Small intestine (tissue), 7 donors: ENCODE measurements around the gene TMEM254. TPM values are rescaled to one million over a fixed set of nuclear protein-coding genes. Genes with fewer than 3 reads are reported as not detected.
"Not testable (repeated sequence)": the region's sequence is repeated elsewhere in the genome, so short reads cannot be mapped to it uniquely, and the experiment has no call there.

Experiments used
- DNase-seq, 2 donors: peaks; one replicate each; pipeline versions ENCODE4 v3.0.0 to v3.0.0-alpha.2; 2013
- FAIRE-seq: peaks from 2 replicates; lab custom pipeline; 2012; peaks lifted over from hg19 to GRCh38; lab: Jason Lieb, UNC
- H3K27ac ChIP-seq, 3 donors: one replicate each; pipeline ENCODE4 v1.5.1; 2013; ENCODE audit warnings: low read length in 2 of 3, mild to moderate bottlenecking in 2 of 3, control low read depth in 1 of 3, inconsistent platforms in 1 of 3, low read depth in 1 of 3, moderate library complexity in 1 of 3
- H3K27me3 ChIP-seq, 3 donors: one replicate each; pipeline ENCODE4 v1.6.1; 2013; ENCODE audit warnings: low read length in 3 of 3, inconsistent platforms in 1 of 3; ENCODE audit not compliant: control insufficient read depth in 3 of 3, insufficient read depth in 3 of 3
- H3K36me3 ChIP-seq, 3 donors: one replicate each; pipeline ENCODE4 v1.6.1; 2013; ENCODE audit warnings: low read length in 3 of 3, inconsistent platforms in 1 of 3, low read depth in 1 of 3, mild to moderate bottlenecking in 1 of 3, moderate library complexity in 1 of 3; ENCODE audit not compliant: control insufficient read depth in 3 of 3, insufficient read depth in 2 of 3
- H3K4me1 ChIP-seq, 3 donors: one replicate each; pipeline ENCODE4 v1.6.1; 2013; ENCODE audit warnings: low read length in 2 of 3, inconsistent platforms in 1 of 3, low read depth in 1 of 3, mild to moderate bottlenecking in 1 of 3, moderate library complexity in 1 of 3; ENCODE audit not compliant: control insufficient read depth in 3 of 3, insufficient read depth in 2 of 3
- H3K4me3 ChIP-seq, 3 donors: one replicate each; pipeline ENCODE4 v1.5.1; 2013; ENCODE audit warnings: low read length in 3 of 3, control low read depth in 1 of 3, inconsistent platforms in 1 of 3, low read depth in 1 of 3, mild to moderate bottlenecking in 1 of 3, moderate library complexity in 1 of 3
- H3K9me3 ChIP-seq, 2 donors: one replicate each; pipeline ENCODE4 v1.6.1; 2013; ENCODE audit warnings: low read depth in 1 of 2, low read length in 1 of 2; ENCODE audit not compliant: control insufficient read depth in 2 of 2, insufficient read depth in 1 of 2
- WGBS, 3 donors: extraction: QIAGEN DNeasy Blood & Tissue Kit; methylation state at CpG; one replicate each; pipeline ENCODE4 v1.1.7; 2013; 5-methylcytosine and 5-hydroxymethylcytosine counted together
- polyA plus RNA-seq, 4 donors: library from polyadenylated mRNA; stranded (reverse) in 3 of 4; unstranded in 1 of 4; fragments of 200-250 nt in 3 of 4; fragments of 120-200 nt in 1 of 4; gene quantifications; one replicate each; pipeline versions ENCODE4 v1.2.1 to v1.2.3, GENCODE V29; 2013
- donor health status: healthy with polysubstance abuse.
- donor health status: control.
- donor health status: control.
- donor health status: Bipolar disorder and iron deficiency.
- donor health status: healthy.

The TMEM254 gene
- polyA plus RNA-seq, 4 donors = 10.7 to 56.7 (median 17.4) TPM

- H3K27ac ChIP-seq, DNase-seq, H3K4me1 ChIP-seq, FAIRE-seq, H3K36me3 ChIP-seq, H3K9me3 ChIP-seq, H3K4me3 ChIP-seq, H3K27me3 ChIP-seq: not testable (repeated sequence)
- 85 to 93% (median 88%) methylated on average over 1 of the region's 7 CpGs for WGBS, 3 donors
Observed at GRCh38 chr10:80038226-80038625, 40.2 kb upstream of the TMEM254 start.

DNA sequence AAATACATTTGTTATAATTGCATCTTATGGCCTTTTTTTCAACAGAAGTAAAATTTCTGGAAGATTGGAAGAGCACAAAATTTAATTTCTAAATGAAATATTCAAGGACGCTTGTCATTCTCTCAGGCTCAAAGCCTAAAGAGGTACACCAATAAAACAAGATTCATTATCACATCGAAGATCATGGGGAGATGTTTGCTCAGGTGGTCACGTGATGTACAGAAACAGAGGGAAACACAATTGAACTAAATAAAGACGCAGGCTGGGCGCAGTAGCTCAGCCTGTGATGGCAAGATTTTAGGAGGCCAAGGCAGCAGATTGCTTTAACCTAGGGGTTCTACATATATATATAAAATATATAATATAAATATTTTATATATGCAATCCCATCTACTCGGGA lies 37.3 kb upstream of the TMEM254 start:
- WGBS, 3 donors = 66 to 78% (median 67%) methylated on average over 6 of the region's 6 CpGs
- no peak for DNase-seq
- Histone ChIP-seq H3K4me3 (no peak overlapping the region), H3K36me3 (no peaks in the 10 kb centered on the region), H3K27ac (no peak overlapping the region), H3K4me1 (no peaks in the 10 kb centered on the region), H3K27me3 (no peaks in the 10 kb centered on the region), H3K9me3 (no peaks in the 10 kb centered on the region)
- FAIRE-seq = no peak

DNA sequence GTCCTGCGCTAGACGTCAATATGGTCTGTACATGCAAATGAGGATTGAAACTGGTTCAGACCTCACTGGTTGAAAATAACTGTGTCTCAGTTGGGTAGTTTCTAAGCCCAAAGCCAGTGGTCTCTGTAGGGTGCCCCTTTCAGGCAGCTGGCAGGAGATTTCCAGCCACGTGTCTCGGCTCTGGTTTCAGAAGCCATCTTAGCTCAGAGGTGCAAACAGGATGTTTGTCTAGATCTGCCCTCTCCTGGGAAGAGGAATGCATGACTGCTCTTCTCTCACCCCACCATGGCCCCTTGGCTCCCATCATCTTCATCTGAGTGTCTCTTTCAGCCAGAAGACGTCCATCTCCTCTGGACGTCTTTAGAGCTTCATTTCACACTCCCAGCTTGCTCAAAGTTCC lies 33.5 kb upstream of the TMEM254 start:
- not testable (repeated sequence) for H3K9me3 ChIP-seq, H3K36me3 ChIP-seq, DNase-seq, H3K27ac ChIP-seq, H3K4me1 ChIP-seq, FAIRE-seq, H3K4me3 ChIP-seq, H3K27me3 ChIP-seq
- 68 to 95% (median 79%) methylated on average over 5 to 6 of the region's 6 CpGs for WGBS, 3 donors

DNA sequence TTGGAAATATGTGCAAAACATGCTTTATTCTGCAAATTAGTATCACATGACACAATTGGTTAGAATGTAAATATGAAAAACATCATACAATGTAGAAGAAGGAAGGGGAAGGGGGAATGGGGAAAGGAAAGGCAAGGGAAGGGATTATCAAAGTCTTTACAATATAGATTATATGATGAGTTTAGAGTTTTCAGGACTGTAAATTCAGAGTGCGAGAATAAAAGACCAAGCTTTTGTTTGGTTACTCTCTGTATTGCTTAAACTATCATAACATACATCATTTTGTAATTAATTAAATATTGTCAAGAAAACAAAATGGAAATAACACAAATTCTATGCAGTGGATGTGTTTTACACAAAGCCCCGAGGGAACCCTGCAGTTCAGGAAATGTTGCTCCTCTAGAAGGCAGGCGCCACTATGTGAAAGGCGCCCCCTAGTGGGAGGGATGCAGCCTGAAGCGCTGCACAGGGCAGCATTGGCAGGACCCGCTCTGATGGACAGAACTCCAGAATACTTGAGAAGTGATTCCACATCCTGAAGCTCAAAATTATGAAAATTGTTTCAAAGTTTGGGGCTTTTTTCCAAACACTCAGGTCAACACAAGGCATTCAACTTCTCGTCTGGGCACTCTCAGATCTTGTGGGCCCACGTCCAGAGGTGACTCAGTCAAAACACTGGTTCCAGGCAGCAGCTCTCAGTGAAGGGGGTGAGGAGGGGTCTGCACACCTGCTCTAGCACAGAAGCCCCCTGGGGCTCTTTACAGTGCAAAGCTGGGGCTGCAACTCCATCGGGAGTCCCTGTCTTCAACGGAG lies 31.6 kb upstream of the TMEM254 start:
- no peak overlapping the region for H3K4me3 ChIP-seq
- DNase-seq = peak; percentile 66 to 78
- no peaks in the 10 kb centered on the region for H3K9me3 ChIP-seq
- H3K27me3 ChIP-seq = no peaks in the 10 kb centered on the region
- 31 to 34% (median 32%) methylated on average over 10 of the region's 10 CpGs for WGBS, 3 donors
- no peaks in the 10 kb centered on the region for H3K36me3 ChIP-seq
- no peak overlapping the region for H3K27ac ChIP-seq
- no peak for FAIRE-seq
- H3K4me1 ChIP-seq = no peaks in the 10 kb centered on the region

DNA sequence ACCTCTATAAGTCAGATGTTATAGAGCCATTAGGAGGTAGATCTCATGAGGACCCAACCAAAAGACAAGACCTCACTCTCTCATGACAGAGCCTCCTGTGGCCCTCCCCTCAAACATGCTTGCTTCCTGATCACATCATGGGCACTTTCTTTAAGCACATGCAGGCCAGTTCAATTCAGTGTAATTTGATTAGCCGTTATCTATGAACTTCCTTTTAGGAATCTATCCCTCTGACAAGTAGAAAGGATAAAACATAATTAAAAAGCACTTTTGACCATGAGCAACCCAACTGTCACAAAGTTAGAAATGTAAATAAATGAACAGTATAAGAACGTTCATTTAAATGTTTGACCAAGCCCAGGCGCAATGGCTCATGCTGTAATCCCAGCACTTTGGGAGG lies 27.7 kb upstream of the TMEM254 start:
- WGBS, 3 donors = 89 to 92% (median 90%) methylated on average over 3 of the region's 3 CpGs
- H3K27me3 ChIP-seq = no peaks in the 10 kb centered on the region
- H3K4me3 ChIP-seq = no peak overlapping the region
- no peaks in the 10 kb centered on the region for H3K36me3 ChIP-seq
- H3K4me1 ChIP-seq = no peaks in the 10 kb centered on the region
- no peak overlapping the region for H3K27ac ChIP-seq
- no peak for DNase-seq
- H3K9me3 ChIP-seq = no peaks in the 10 kb centered on the region
- no peak for FAIRE-seq

DNA sequence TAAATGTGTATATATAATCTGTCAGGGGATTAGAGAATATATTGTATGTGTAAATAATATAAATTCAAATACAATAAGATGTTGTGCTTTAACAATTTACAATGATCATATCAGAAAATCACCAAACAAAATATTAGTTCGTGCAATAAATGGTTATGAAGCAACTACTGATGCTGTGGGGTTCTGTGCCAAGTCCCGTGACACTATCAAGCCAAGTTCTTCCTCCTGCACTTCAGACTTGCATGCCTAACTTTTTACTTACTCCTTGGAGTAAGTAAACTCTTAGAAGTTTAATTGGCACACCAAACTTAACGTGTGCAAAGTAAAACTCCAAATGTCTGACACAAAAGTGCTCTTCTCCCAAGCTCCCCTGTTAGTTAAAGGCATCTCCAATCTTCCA lies 26.5 kb upstream of the TMEM254 start:
- no peak for DNase-seq
- no peak overlapping the region for H3K4me3 ChIP-seq
- H3K4me1 ChIP-seq = no peaks in the 10 kb centered on the region
- H3K36me3 ChIP-seq = no peaks in the 10 kb centered on the region
- FAIRE-seq = no peak
- no peaks in the 10 kb centered on the region for H3K27me3 ChIP-seq
- no peak overlapping the region for H3K27ac ChIP-seq
- WGBS, 3 donors = 26 to 42% (median 27%) methylated on average over 3 of the region's 3 CpGs
- no peaks in the 10 kb centered on the region for H3K9me3 ChIP-seq

DNA sequence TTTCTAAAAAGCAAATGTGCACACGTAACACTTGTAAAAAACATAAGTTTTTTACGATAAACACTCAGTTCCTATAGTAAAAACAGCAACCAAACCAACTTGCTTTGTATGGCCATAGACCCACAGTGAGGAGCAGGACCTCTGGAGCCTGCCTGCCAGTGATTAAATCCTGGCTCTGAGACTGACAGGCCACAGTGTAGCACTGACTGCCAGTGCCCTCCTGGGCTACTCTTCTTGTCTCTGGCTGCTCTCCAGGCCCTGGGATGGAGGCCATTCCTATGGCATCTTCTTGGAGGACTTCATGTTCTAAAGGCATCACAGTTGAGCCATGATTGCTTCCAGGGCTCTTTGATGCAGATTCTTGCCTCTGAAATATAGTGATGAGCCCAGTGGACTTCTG lies 22.7 kb upstream of the TMEM254 start:
- no peak for DNase-seq
- 91 to 96% (median 91%) methylated on average over 2 of the region's 2 CpGs for WGBS, 3 donors

GRCh38 chr10:80057171-80057570 lies 21.3 kb upstream of the TMEM254 start:
- Histone ChIP-seq H3K27me3 (no peaks in the 10 kb centered on the region), H3K36me3 (no peaks in the 10 kb centered on the region), H3K4me1 (no peaks in the 10 kb centered on the region), H3K4me3 (no peak overlapping the region), H3K9me3 (no peaks in the 10 kb centered on the region), H3K27ac (no peak overlapping the region)
- FAIRE-seq = no peak
- WGBS, 3 donors = 25 to 78% (median 51%) methylated on average over 4 of the region's 4 CpGs
- DNase-seq = peak in 1 of 2 donors; percentile 44

More for the DNA sequence above, 22.7 kb upstream of the TMEM254 start:
- Histone ChIP-seq H3K36me3 (no peaks in the 10 kb centered on the region), H3K4me1 (no peaks in the 10 kb centered on the region), H3K27ac (no peak overlapping the region), H3K9me3 (no peaks in the 10 kb centered on the region), H3K27me3 (no peaks in the 10 kb centered on the region), H3K4me3 (no peak overlapping the region)
- FAIRE-seq = no peak
